SKM-1 (cell line): ENCODE data around the gene HOXA1.

ENCODE experiments used
- DNase-seq: peaks from one replicate; lab custom pipeline; 2025; ENCODE audit not compliant: unreplicated experiment; lab: John Stamatoyannopoulos, UW

The HOXA1 gene

DNA sequence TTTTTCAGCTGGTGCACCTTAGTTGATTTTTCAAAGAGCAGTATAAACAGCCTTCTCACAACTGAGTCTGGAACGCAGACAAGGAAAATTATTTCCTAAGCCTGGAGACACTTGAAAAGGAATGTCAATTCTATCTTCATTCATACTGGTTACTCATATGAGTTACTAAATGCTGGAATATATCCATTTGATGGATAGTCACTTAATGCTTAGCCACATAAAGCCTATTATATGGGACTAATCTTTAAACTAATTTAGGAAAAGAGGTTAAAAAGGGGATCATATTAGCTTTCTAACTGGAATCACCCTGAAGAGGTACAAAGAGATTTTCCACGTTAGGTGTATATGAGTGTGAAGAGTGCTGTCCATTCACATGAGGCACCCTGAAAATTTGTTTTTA is 36.4 kb upstream of the HOXA1 start:
- DNase-seq = no peak

DNA sequence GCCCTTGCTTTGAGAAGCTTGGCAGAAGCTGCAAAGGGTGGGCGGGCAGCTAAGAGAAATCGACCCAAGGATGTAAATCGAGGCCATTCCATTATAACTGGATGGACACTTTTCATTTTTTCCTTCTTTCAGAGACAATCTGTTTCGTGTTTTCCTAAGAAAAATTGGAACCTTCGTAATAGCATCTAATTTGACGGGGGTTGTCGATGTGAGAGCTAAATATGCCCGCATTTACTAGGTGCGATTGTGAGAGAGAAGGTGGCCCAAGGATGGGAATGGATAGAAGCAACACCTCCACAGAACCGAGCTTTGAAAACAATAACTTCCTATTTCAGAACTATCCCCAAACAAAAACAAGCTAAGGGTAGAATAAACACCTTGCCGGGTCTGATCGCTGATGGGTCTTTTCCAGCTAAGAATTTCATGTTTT is 35.6 kb upstream of the HOXA1 start:
- no peak for DNase-seq

DNA sequence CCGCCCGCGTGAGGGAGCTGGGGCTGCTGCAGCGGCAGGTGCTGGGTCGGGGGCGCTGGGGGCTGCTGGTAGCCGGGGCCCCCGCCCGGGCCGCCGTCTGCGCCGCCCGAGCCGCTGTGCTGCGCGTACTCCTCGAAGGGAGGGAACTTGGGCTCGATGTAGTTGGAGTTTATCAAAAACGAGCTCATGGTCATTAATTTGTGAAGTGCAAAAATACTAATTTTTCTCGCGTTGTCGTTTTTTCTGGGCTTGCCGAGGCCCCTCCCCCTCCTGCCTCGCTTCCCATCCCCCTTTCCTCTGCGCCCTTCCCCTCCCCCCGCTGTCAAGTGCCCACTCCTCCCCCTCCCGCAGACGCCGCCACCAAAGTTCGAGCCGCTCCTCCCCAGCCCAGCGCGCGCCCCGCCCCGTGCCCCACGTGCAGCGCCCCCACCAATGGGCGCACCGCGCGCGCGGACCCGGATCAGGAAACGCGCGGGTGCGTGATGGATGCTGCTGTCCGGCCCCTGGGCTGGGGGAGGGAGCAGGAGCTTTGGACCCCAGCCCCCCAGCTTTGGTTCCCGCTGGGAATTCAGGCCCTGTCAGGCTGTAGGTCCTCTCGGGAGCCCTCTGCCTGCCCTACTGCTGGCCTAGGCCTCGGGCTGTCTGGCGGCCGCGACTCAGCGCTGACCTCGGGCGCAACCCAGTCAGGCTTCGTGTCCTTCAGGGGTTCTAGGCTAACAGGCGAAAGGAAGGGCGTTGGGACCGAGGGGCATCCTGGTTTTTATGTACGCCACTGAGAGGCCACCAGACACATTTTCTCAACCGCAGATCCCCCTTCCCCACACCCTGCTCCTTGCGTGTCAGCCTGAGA is 35.0 kb upstream of the HOXA1 start, which contains the start of gene HOXA4:
TSS of gene HOXA4 (minus strand) at position 218 of the 850 bp plus-strand sequence. CDS start at position 194, 24 bp downstream.
- DNase-seq = peak; percentile 45

DNA sequence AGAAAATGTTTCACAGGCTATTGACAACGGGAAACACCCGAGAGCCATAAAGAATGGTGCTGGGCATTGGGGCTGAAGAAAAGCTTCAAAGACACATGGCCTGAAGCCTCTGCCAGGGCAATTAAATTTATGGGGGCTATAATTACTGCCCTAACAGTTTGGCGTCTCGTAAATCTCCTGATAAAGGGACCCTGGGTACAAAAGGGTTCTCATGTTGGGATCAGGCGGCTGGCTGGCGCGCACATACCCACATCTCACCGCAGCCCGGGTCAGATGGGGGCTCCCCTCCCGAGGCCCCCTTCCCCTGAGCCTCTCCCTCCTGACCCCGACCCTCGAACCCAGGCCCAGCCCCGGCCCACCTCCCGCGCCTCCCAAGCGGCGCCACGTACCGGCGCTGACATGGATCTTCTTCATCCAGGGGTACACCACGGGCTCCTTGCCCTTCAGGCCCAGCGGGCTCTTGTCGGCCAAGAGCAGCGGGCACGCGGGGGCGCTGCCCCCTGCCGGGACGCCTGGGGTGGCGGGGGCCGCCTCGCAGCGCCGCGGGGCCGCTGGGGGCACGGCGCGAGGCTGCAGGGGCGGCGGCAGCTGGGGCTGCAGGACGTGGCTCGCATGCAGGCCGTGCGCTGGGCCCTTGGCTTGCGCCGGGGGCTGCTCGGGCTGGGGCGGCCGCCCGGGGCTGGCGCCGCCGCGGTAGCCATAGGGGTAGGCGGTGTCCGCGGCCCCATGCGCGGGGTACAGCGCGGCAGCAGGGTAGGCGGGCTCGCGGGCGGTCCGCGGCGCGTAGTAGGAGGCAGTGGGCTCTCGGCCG is 34.1 kb upstream of the HOXA1 start:
- DNase-seq = no peak

DNA sequence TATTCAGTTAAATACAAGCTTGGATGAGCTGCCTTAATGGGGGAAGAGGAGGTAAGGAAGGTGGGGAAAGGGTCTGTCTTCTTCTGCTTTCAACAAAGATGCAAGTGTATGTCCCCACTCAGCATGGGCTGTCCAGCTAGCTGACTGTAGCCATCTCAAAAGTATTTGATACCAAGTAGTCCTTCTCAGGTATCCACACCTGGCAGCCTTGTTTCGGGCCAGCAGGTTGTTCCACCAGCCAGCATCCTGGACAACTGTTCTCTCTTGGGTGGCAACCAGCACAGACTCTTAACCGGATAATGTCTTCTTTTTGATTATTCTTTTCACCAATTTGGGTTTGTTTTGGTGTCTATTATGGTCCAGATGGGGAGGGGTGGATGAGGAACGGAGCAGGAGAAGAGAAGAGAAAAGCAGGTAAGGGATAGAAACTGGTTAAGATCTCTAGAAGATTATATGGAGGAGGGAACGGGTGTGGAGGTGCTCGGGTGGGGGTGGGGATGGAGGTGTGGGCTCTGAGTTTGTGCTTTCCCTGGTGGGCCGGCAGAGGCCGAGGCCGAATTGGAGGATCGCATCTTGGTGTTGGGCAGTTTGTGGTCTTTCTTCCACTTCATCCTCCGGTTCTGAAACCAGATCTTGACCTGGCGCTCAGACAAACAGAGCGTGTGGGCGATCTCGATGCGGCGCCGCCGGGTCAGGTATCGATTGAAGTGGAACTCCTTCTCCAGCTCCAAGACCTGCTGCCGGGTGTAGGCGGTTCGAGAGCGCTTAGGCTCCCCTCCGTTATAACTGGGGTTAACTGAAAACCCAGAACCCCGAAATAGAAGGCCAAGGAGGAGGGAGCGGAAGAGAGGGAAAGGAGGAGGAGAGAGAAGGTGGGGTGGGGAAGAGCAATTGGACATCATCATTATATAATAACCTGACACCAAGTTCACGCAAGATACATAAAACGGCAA is 33.3 kb upstream of the HOXA1 start:
- DNase-seq = no peak

DNA sequence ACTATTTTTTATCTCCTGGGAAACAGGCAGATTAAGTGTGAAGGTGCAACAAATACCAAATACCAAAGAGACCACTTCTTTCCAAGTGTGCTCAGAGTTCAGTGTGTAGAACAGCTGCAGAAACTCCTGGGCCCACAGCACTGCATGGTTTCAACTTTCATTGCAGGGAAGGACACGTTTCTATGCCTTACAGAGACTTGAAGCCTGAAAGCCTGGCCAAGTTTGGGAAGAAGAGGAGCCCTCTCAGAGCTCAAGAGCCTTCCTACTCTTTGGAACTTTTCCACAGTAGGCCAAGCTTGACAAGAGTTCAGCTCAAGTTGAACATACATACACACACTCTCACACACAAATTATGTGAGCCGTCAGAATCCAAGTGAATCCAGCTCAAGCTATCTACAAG is 32.2 kb upstream of the HOXA1 start:
- DNase-seq = no peak

DNA sequence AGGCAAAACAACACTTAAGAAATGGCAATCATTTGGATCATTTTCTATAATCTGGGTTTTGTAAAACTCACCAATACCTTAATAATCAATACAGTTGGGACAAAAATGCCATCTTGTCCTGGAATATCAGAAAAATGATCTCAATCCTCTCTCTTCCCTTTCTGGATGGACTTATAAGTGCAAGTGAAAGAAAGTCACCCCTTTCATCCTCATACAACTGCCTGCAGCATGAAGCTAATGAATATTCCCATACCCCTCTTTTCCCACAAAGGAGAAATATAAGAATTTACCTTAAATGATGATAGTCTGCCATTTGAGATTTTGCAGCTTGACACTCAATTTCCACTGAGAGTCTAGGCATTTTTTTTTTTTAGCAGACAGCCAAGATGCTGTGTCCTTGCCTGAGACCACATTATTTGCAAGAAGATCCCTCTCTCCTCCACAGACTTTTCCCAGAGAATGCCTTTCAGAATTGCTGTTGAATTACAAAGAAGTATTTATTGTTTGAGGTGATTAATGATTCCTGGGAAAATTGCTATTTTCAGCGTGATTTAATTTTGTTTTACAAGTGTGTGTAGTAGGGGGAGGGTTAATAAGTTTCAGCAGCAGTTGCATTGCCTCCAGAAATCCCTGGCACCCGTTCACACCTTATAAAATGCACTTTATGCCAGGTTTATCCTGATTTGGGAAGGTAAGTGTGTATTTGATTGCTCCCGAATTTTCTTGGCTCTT is 31.0 kb upstream of the HOXA1 start:
- DNase-seq = no peak

DNA sequence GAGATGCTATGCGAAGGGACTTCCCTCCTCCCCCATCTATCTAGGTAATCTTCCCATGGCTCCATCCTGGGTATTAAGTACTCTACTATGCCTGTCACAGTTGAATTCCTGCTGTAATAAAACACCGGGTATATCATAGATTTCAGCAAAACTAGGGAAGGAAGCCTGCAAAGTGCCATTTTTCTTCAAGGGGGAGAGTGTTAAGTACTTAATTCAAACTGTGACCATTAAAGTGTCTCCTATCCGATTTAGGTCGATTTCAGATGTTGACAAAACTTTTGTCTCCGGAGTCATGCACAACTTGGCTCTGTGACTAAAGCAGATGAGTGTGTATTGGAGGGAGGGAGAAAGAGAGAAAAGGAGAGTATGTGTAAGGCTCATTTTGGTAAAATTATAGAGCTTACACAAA is 30.2 kb upstream of the HOXA1 start:
- no peak for DNase-seq

DNA sequence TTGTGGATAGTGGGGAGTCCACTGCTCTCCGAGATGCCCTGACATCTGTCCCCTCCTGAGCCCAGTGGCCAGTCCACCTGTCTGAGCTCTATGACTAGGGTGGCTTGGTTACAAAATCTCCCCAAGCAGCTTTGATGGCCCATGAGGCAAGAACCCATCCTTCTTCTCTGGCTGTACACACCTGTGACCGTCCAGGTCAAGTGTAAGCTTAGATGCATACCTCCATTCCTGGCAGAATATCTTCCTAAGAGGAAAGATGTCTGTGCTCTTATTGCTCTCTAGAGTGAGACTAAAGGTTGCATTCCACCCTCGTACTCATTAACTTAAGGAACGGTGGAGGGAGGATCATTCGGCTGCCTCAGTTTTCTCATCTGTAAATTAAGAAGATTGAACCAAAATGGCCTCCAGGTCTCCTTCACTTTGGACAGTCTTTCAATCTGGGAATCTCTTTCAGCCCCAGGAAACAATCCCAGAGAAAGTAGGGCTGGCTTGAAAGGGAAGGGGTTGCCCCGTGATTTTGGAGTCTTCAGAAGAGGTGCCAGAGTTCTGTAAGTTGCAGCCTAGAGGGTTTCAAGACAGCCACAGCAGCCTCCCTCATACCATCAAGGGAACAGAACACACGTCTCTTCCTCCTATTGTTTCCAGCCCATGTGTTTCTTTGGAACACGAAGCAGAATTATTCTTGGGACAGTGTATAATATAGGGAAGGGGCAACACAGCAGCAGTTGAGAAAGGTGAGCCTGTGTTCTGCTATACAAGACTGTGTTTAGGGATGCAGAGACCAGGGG is 29.3 kb upstream of the HOXA1 start:
- no peak for DNase-seq

DNA sequence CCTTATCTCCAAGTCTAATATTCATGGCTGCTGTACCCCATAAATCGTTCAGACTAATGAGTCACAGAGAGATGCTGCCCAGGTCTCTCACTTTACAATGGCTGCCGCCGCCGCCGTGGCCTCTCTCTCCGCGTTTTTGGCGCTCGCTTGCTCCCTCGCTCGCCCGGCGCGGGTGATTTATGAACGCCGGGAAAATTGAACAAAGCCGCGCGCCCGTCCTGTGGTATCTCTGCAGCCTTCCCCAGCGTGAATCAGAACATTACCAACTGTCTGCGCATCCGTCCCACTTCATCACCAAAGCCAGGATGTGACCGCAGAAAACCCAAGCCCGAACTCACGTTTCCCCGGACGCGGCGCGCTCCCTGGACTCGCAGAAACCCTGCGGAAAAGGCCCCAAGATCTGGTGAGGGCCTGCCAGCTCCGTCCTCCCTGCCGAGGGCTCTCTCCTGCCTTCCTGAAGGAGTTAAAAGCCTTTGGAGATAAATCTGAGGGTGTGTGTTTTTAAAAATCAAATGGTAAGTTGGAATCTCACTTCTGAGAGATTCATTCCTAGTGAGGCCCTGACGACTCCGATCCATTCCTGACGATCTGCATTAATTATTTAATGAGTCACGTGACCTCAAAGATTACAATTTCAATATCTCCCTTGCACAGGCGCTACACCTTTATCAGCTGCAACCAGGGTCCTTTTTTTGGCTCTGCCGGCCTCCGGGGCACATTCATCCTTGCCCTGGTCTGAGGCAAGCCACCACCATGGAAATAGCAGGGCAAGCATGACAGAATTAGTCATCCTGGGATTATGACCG is 28.5 kb upstream of the HOXA1 start:
- DNase-seq = no peak

DNA sequence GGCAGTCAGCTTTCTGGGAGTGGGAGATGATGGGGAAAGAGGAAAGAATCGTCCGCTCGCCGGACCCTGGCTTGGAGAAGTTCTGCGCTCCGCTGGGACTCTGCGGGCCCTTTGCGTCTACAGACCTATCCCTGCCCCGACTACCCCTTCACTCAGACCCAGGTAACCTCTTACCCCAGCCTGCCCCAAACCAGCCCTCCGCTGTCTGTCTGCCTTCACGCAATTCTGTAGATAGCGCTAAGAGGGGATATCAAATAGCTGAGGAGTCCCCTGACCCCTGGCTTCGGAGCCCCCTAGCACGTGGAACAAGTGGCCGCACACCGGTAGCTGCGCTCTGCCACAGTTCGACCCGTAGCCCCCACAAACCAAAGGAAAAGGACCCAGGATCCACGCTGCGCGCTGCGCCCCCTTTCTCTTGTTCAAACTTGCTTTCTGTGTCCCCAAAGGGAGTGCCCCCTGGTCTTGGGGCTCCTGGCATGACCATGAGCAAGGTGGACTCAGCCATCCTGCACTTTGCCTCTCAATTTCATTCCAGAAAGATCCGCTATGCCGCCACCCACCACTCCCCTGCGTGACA is 27.8 kb upstream of the HOXA1 start:
- DNase-seq = no peak

DNA sequence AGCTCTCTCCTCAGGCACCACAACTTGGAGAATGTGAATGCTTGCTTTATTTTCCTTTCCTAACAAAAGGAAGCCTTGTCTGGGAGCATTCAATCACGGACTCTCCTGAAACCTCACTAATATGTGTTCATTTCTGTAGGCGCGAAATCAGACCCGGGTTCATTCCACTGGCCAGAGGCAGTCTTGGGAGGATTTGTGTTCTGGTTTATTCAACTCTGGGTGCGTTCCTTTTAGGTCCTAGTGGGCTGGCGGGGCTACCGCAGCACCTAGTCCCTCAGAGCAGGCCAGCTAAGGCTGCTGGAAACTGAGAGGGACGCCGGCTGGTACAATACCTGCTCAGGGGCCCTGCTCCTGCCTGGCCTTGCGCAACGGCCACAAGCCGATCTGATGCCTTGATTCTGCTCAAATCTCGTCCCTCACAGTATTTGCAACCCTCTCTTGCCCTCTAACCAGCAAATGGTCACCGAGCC is 27.2 kb upstream of the HOXA1 start:
- DNase-seq = no peak

DNA sequence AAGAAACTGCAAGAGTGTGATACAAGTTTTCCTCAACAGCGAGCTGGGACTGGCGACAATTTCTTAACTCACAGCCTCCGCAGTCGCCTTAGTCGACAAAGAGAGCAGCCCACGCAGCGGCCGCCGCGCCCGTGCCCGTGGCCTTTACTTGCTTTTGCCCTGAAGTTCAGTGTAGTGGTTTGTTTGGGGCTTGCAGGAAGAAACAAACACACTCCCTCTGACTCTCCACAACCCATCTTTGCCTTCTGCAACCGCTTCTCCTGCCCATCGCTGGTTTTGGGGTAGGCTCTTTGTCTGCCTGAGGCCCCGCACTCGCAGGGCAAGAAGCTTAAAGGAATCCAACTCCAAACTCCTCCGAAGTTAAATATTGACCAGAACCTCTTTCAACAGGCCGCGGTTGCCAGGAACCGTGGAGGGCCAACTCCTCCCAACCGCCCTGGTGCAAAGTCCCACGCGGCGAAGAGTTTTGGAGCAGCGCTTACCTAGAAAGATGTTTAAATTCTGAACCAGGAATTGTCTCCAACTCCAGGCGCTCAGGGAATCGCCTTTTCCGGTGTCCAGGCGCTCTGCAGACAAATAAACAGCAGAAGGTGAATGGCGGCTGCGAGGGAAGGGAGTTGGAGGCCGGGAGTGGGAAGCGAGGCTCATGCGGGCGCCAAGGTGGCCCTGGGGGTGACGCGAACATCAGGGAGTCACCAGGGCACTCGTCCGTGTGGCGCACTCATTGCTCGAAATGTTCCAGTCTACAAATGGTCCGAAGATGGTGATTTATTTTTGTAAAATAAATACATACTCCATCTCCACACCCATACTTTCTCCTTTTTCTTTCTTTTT is 26.5 kb upstream of the HOXA1 start:
- DNase-seq = no peak

DNA sequence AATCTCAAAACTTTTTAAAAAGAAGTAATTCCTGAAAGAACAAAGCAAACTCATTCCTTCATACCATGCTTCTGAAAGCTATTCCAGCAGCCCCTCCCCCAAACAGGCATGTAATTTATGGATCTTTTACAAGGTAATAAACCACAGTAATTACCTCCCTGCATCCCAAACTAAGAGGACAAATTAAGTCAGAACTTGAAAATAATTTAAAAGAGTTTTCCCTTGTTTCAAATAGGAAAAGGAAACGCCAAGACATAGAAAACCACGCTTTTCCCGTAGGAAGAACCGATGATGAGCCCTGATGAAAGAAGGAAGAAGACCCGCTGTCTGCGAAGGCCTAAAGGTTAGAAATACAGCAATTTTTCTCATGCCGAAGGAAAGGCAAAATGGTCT is 25.9 kb upstream of the HOXA1 start:
- DNase-seq = no peak

DNA sequence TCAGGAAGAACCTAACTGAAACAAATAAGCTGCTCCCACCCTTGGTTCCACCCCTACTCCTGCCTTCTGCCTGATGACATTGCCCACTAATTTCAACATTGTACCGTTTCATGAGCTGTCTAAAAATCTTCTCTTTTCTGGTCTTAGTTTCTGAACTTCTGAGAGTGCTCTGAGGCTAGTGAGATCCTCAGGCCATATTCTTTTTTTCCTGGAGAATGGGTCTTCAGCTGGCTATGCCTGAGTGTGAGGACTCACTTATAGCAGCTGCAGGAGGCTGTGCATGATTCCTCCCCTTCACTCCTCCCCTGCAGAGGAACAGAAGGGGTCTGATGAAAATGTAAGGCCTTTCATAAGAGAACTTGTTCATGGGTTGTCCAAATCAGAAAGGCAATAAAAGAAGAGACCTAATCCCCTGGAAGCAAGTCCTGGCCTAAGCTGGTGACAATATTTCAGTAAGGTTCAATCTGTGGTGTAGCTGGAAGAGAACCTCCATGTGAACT is 23.7 kb upstream of the HOXA1 start:
- no peak for DNase-seq

DNA sequence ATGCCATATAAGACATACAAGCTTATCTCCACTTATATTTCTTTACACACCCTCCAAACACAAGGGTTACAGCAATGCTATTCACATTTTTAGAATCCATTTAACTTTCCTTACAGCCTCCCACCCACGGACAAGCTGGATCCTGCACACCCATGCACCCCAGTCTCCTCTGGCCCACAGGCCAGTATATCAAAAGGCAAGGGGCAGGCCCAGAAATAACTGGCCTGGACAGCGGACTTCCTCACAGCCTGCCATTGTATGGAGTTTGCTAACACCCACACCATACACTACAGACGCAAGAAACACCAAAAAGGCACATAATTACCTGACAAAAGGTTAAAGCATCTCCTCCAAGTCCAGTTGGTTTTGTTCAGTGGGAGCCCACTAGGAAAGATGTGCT is 22.8 kb upstream of the HOXA1 start:
- DNase-seq = no peak

DNA sequence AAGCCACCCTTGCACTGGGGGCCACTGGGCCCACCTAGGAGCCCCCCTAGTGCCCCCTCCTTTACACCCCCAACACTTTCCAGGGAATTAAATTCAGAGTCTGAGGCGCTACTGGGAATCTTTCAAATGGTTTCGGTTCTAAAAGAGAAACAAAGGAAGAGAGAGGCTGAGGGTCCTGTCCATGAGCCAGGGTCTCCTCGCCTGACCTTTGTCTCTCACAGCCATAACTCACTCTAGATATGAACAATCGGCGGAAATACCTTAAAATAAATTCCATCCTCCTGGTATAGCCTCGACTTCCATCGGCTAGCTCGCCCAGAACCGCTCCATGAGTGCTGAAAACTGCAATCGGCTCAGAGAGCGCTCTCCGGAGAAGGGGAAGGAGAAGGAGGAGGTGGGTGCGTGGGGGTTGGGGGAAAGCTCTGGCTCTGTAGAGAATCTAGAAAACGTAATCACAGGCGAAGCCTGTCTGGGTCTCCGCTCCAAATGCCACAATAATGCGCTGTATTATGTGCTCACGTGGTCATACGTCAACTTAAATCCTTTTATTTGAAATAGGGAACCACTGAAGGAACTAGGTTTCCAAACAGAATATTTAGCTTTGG is 22.2 kb upstream of the HOXA1 start:
- no peak for DNase-seq
